NK-92 (cell line): ENCODE data around the gene LRRC72.
"Not testable (repeated sequence)": the region's sequence is repeated elsewhere in the genome, so short reads cannot be mapped to it uniquely, and the experiment has no call there.

Source experiments
- DNase-seq: peaks from one replicate; lab custom pipeline; 2025; ENCODE audit not compliant: unreplicated experiment; lab: John Stamatoyannopoulos, UW

LRRC72 gene

DNA sequence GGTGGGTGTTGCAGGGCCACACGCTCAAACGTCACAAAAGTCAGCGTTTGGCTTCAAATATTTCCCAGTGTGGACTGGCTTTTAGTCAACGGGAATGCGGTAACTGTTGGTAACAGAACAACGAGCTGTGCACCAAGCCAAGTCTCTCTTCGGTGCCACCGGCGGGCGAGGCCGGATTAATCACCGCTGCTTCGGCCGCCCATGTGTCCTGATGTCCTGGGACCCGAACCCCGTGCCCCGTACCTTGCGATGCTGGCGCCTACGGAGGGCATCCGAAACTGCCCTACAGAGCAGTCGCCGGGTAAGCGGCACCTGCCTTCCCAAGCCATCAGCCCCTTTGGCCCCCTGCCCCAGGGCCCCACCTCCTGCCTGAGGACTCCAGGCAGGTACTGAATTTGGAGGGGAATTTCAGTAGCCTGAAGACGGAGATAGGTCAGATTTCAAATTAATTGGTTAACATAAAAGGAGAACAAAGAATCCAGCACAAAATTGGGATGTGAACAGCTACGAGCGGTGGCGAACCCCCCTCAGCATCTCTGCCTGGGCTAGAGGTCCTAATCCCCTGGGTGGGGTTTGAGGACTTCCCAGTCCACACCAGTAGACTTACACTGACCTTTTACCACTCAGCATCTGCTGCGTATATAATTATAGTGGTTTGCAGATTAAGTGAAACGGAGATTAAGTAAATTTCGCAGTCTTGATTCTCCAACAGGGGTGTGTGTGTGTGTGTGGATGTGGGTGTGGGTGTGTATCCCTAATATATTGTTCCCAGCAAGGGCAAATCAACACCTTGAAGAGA, at the start of gene LRRC72:
Gene LRRC72, plus strand, starts transcription at position 84 of the 799 bp plus-strand sequence. Its CDS starts 128 bp downstream, at position 212.
- no peak for DNase-seq

DNA sequence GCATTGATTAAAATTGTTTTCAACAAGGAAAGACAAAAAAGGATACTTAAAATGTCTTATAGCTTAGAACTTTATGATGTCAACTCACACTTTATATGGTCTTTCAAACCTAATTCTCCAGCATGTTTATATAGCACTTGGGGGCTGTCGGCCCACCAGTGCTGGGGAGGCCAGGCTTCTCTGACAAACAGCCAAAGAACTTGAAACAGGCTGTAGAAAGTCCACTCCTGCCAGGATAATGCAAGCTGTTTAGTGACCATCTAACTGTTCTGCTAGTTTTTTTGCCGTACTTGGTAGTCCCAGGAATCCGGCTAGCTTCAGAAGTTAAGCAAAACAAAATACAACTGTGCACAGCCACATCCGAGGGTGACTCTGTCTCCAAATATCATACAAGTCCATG, 47.5 kb upstream of the LRRC72 start:
- DNase-seq, result no peak

DNA sequence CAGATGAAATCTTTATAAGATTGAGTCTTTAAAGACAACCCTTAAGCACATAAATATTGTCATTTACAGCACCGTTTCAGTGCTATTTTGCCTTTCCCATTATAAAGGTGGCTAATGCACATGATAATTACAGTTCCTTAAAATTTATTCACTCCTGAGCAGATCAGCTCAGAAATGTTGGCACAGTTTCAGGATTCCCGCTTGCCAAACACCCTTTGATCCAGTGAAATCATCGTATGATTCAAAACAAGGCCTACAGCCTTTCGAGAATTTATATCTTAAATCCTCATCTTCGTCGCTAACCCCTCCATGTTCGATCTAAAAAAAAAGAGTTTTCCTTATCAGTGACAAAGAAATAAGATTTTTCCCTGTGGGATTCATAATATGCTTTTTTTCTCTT, 47.0 kb upstream of the LRRC72 start:
- no peak for DNase-seq

DNA sequence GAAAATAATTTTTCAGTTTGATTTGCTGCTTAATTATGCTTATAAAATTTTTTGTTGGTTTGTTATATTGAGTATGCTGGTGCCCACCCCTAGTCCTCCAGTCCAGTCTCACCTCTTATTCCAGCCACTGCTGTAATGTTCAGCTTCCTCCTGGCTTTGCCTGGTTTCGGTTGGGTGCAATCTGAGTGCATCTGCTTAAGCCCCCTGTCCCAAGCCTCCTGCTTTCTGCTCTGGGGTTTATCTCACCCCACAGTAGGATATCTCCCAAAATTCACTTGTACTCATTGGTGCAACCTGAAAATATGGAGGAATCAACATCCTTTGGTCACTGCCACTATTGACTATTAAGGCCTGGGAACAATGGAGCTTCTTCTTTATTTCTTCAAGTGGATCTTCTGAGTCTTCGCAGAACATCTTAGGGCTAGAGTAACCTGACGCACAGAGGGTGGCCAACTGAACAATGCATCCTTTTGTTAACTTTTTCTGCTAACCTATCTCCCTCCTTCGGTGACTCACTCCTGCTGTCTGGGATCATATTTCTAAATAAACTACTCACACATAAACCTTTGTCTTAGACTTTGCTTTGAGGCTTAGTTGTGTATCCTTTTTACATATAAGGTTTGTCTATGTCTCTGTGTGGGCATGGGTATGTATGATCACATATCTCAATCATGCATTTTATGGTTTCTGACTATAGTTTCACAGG, 42.0 kb upstream of the LRRC72 start:
- no peak for DNase-seq

DNA sequence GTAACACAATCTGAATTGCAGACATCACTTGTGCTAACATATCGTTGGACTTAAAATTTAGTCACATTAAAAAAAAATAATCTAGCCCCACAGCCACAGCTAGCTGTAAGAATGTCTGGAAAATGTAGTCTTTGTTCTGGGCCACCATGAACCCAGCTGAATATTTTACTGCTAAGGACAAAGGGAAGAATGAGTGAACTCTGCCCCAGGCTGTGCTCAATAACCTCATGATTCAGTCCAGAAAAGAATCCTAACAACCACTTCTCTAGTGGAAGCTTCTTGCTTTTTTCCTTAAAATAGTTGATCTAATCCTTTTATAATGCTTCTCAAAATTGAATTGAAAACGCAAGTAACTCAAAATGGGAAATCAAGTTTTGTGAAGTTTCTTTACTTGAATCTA, 35.5 kb upstream of the LRRC72 start:
- DNase-seq, result no peak

DNA sequence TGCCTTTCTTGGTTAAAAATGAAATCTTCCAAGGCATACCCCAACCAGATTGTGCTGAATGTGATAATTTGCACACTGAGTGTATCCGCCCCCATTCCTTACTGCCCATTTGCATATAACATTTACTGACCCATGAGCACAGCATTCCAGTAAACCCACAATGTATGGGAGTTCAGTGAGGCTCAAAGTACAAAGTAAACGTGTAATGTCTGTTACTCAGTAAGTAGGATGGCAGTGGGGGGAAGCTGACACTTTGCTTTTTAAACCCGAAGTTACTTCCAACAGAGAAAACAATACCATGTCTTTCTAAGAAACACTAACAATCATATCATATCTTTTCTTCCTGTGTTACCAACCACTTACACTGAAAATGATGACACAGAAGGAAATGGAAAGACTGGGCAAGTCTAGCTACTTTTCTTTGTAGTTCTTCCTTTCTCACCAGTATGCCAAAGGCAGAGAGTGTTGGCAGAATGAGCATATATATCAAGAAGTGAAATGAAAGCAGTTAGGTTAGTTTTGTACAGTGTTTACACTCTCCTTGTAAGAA, 34.0 kb upstream of the LRRC72 start:
- no peak for DNase-seq

DNA sequence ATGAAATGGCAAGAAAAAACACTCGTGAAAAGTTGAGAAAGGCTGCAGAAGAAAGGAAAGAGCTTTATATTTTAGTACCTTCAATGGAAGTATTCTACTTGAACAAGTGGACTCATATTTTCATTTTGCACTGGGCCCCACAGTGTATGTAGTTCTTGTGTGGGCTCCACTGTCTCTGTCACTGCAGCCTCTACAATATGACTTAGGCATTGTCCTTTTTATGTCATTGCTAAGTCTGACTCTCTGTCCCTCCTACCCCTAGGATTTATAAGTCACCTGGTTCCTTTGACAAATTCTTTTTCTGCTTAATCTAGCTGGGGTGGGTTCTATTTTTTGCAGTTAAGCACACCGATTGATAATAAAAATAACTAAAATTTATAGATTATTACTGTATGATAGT, 33.4 kb upstream of the LRRC72 start:
- no peak for DNase-seq

DNA sequence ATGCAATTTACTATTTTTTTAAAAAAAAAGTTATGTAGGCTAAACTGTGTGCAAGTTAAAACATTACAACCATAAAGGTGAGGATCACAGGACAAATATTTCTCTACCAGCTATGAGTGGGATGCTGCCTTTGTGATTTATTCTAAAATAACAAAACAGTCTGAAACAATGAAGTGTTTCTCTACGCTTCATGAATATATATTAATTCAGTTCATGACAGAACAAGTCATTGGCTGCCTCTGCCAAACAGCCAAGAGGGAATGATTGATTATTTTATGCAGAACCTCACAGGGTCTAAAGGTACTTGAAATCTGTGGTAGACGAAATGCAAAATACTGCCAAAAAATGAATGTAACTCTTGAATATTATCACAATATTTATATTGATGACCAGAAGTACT, 32.1 kb upstream of the LRRC72 start:
- no peak for DNase-seq

DNA sequence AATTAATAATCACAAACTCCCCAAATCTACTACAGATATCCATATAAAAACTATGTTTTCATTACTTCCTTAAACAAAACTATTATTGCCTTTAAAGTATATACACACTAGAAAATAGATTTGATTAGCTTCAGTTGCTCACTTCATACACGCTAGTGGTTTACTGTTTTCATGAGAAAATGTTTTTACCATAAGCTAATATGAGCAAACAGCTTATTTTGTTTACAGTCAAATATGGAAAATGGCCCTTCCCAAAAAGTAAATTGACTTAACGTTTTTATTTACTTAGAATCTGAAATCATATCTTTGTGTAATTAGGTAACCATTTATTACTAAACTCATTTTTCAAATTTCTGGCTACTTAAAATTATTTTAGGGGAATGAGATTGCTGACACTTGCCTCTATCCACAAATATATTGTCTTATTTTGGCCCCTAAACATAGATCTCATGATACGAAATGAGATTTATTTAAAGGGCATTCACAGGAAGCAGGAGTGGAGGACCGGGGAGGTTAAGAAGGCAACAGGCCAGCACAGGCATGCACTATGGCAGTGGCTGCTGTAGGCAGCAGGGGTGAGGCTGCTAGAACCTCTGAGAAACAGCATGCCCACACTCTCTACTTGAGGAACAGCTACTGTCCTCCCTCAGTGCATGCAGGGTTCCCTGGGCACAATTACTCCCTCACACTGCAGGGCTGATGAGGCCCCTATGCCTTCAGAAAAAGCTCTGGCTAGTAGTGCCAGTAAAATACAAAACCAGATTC, 31.5 kb upstream of the LRRC72 start:
- no peak for DNase-seq

DNA sequence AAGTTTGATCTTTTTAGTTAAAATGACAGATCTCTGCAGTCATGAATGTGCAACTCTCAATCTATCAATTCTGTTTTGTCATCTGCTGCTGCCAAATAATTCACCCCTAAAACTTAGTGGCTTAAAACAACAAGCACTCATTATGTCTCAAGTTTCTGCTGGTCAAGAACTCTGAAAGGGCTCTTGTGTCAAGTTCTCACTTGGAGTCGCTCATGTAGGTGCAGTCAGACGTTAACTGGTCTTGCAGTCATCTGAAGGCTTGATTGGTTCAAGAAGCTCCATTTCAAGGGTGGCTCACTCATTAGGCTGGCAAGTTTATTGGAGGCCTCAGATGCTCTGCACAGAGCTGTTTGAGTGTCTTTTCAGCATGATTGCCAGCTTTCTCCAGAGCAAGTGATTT, 28.5 kb upstream of the LRRC72 start:
- DNase-seq, result no peak

DNA sequence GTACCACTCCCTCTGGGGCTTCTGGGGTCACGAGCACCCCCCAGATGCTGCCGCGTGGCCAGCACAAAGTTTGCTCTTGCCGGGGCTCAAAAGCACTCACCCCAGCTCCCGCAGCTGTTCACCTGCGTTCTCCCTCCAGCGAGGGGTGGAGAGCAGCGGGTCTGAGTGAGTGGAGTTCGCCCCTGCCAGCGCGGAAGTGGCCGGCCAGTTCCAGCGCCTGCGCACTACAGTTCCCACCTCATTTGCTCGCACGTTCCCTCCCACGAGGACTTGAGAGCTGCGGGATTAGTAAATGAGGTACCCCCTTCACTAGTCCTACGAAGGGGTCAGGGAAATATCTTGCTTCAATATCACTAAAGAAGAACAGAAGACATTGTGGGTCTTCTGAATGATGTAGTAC, 24.3 kb upstream of the LRRC72 start:
- no peak for DNase-seq

DNA sequence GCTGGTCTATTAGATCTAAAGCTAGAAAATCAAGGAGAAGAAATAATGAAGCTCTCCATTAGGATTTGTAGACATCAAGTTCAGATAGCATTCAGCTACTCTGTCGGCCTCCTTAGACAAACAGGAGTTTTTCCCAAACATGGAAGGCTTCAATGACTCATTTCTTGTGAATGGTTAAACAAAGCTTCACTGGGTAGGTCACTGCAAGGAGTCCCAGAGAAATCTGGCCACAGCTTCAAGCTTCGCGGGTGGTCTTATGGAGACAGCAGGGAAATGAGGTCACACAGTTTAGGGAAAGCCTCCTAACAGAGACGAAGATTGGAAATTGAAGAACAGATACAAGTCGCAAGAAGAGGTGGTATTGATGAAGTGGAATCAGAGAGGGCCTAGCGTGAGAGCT, 22.6 kb upstream of the LRRC72 start:
- no peak for DNase-seq

DNA sequence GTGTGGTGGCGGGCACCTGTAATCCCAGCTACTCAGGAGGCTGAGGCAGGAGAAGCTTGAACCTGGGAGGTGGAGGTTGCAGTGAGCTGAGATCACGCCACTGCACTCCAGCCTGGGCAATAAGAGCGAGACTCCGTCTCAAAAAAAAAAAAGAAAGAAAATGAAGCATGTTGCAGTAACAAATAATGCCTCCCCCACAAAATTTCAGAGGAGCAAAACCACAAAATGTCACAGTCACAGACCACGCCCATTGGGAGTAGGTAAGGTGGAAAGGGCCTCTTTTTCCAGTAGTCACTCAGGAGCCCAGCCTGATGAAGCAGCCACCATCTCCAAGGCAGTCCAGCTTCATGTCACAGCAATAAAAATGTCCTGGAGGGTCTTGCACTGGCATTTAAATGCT, 20.2 kb upstream of the LRRC72 start:
- not testable (repeated sequence) for DNase-seq

DNA sequence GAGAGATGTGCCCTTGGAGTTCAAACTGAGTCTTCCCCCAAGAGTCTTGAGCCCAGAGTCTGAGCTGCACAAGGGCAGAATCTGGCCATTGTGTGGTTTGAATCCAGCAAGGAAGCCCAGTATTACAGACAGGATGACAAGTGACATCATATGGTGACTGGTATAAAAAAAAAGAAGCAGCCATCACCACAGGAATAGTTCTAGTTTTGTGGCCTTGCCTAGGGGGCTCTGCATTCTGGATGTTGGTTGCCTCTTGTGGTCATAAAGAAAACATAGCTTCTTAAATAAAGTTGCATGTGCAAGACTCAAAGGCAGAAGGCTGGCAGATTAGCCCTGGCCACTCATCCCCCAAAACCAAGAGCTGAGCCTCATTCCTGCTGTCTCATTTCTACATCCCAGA, 16.8 kb upstream of the LRRC72 start:
- DNase-seq, result no peak

DNA sequence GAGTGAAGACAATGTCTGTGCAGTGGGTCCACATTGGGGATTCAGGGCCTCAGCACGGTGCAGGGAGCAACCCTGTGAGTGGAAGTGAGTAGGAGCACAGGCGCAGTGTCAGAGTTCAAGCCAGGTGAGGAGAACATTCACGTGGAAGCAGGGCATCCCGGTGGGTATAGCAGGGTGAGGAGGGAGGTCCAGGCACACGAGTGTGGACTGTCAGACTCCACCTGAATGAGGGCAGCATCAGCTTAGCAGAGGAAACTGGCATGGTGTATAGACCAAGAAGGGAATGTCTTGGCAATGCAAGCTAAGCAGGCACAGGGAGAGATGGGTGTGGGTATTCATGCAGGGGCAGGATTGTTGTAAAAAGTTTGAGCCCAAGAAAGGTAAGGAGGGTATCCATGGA, 15.3 kb upstream of the LRRC72 start:
- DNase-seq, result no peak

DNA sequence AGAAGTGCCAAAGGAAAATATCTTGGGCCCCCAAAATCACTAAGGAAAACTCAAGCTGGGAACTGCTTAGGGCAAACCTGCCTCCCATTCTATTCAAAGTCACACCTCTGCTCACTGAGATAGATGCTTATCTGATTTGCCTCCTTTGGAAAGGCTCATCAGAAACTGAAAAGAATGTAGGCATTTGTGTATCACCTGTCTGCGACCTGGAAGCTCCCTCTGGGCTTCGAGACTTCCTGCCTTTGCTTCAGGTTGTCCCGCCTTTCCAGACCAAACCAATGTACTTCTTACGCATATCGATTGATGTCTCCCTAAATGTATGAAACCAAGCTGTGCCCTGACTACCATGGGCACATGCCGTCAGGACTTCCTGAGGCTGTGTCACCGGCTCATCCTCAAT, 14.5 kb upstream of the LRRC72 start:
- no peak for DNase-seq

DNA sequence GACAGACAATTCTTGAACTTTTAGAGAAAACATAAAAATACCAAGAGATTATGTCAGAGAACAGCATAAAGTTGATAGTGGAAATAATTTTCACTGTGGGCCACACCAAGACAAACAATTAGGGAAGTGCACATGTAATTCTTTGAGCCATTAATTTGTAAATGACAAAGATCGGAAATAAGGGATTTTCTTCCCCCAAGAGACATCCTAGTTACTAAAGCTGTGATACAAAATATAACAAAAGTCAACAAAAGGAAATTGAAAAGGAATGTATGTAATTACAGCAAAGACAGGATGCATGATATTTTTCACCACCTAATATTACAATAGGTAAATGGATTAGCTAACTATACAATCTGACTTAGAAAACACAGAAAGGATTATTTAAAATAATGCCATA, 12.4 kb upstream of the LRRC72 start:
- DNase-seq, result no peak

DNA sequence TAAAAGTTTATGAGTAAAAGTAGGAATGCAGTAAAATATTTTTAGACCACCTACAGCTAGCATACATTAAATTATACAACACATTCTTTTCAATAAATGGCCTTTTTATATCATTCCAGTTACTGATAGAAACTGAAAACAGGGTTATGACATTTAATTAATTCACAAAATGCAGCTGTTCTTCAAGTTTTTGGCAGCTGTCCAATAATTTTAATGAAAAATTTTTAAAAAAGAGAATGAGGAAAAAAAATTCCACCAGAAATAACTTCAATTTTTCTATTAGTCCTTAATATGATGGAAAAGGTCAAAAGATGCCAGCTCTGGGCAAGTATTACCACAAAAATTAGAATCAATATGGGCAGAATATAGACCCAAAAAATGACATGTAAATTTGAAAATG, 11.9 kb upstream of the LRRC72 start:
- DNase-seq, result no peak

DNA sequence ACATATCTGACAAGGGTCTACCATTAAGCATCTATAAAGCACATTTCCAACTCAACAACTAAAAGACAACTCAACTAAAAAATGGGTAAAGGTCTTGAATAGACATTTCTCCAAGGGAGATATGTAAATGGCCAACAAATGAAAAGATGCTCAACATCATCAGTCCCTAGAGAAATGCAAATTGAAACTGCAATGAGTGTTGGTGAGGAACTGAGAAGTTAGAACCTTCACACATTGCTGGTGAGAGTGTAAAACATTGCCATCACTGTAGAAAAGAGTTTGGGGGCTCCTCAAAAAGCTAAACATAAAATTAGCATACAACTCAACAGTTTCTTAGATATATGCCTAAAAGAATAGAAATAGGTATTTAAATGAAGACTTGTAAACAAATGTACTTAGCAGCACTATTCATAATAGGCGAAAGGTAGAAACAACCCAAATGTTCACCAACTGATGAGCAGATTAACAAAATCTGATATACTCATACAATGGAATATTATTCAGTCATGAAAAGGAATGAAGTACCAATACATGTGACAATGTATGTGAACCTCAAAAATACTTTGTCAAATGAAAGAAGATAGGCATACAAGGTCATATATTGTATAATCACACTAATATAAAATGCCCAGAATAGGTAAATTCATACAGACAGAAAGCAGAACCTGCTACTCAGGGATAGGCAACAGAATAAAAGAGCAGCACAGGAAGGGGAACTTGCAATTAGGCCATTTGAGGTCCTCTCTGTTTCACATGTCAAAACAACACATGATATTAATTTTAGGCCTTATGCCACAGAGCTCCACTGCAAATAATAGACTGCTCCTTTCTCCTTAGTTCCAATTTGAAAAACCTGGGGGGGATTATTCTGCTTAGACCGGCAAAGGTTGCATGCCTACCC, 10.6 kb upstream of the LRRC72 start:
- no peak for DNase-seq

DNA sequence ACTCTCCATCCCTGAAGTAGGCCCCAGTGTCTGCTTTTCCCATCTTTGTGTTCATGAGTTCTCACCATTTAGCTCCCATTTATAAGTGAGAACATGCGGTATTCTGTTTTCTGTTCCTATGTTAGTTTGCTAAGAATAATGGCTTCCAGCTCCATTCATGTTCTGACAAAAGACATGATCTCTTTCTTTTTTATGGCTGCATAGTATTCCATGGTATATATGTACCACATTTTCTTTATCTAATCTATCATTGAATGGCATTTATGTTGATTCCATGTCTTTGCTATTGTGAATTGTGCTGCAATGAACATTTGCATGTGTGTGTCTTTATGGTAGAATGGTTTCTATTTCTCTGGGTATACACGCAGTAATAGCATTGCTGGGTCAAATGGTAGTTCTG, 6.6 kb upstream of the LRRC72 start:
- DNase-seq, result not testable (repeated sequence)

DNA sequence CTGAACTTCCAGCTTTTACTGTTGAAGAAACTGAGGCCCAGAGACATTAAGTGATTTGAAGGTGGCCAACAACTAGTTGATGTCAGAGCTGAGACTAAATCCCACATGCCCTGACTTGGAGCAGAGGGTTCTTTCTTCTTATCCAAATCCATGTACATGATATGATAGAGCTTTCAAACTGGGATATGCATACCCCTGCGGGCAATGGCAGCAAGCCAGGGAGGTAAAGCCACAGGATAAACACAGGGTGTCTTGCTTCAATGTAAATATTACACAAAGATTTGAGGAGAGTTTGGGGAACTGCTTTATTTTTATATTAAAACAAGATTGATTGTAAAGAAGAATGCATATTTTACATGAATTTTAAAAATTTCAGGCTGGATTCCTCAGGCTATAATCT, 2.3 kb upstream of the LRRC72 start:
- no peak for DNase-seq
